NCI-H524 (cell line): ENCODE data around the gene CCDC127.
"Not testable (repeated sequence)": the region's sequence is repeated elsewhere in the genome, so short reads cannot be mapped to it uniquely, and the experiment has no call there.

ENCODE experiments used
- DNase-seq, 2 experiments: peaks; one replicate each; lab custom pipeline; 2025; lab: John Stamatoyannopoulos, UW

Gene CCDC127

GRCh38 chr5:172421-172820, 45.5 kb downstream of the CCDC127 start:
- no peak for DNase-seq

GRCh38 chr5:171801-172331, 46.1 kb downstream of the CCDC127 start:
- DNase-seq = no peak

- no peak for DNase-seq
Measured at GRCh38 chr5:170971-171800, 46.8 kb downstream of the CCDC127 start.

GRCh38 chr5:169728-170094, 48.2 kb downstream of the CCDC127 start:
- no peak for DNase-seq

GRCh38 chr5:169071-169727, 48.8 kb downstream of the CCDC127 start:
- DNase-seq = no peak

GRCh38 chr5:167982-168660, 49.8 kb downstream of the CCDC127 start:
- DNase-seq = no peak

GRCh38 chr5:167511-167910, 50.4 kb downstream of the CCDC127 start:
- DNase-seq = no peak

- DNase-seq = peak in 1 of 2 experiments; percentile 20
Measured at GRCh38 chr5:166441-167372, 51.2 kb downstream of the CCDC127 start.

- DNase-seq = not testable (repeated sequence)
Measured at GRCh38 chr5:164783-165182, 53.2 kb downstream of the CCDC127 start.

- DNase-seq = no peak
Measured at GRCh38 chr5:164244-164643, 53.7 kb downstream of the CCDC127 start.

GRCh38 chr5:163841-164240, 54.1 kb downstream of the CCDC127 start:
- no peak for DNase-seq

- DNase-seq = no peak
Measured at GRCh38 chr5:163338-163620, 54.7 kb downstream of the CCDC127 start.

- no peak for DNase-seq
Measured at GRCh38 chr5:162565-163337, 55.2 kb downstream of the CCDC127 start.

GRCh38 chr5:162190-162564, 55.8 kb downstream of the CCDC127 start:
- DNase-seq = no peak

- DNase-seq = no peak
Measured at GRCh38 chr5:161803-162110, 56.2 kb downstream of the CCDC127 start.

- no peak for DNase-seq
Measured at GRCh38 chr5:160921-161802, 56.8 kb downstream of the CCDC127 start.

GRCh38 chr5:160173-160510, 57.8 kb downstream of the CCDC127 start:
- no peak for DNase-seq

- no peak for DNase-seq
Measured at GRCh38 chr5:159448-160172, 58.3 kb downstream of the CCDC127 start.

GRCh38 chr5:158807-159447, 59.0 kb downstream of the CCDC127 start:
- no peak for DNase-seq
